ENCODE data around the gene TMEM145.

Gene TMEM145

GRCh38 chr19:42313840-42314755, 989 bp downstream of the TMEM145 start:
- in situ Hi-C loops (cut with HindIII; ENCODE audit: low sequenced_read_pairs), result no loop called here

GRCh38 chr19:42315024-42315423, 1.9 kb downstream of the TMEM145 start:
- in situ Hi-C loops (cut with HindIII; ENCODE audit: low sequenced_read_pairs), result no loop called here

GRCh38 chr19:42316223-42317211, 3.4 kb downstream of the TMEM145 start:
- in situ Hi-C loops (cut with HindIII; ENCODE audit: low sequenced_read_pairs), result no loop called here

GRCh38 chr19:42317535-42317934, 4.4 kb downstream of the TMEM145 start:
- in situ Hi-C loops (cut with HindIII; ENCODE audit: low sequenced_read_pairs), result no loop called here

- in situ Hi-C loops (cut with HindIII; ENCODE audit: low sequenced_read_pairs), result no loop called here
These were observed 9.2 kb downstream of the TMEM145 start for GRCh38 chr19:42322305-42322704.

- in situ Hi-C loops (cut with HindIII; ENCODE audit: low sequenced_read_pairs), result no loop called here
These were observed 10.4 kb downstream of the TMEM145 start for GRCh38 chr19:42323473-42323851.

- in situ Hi-C loops (cut with HindIII; ENCODE audit: low sequenced_read_pairs), result no loop called here
These were observed 10.9 kb downstream of the TMEM145 start for GRCh38 chr19:42323852-42324654.

- in situ Hi-C loops (cut with HindIII; ENCODE audit: low sequenced_read_pairs), result no loop called here
These were observed 11.7 kb downstream of the TMEM145 start for GRCh38 chr19:42324655-42325307.

- in situ Hi-C loops (cut with HindIII; ENCODE audit: low sequenced_read_pairs), result no loop called here
These were observed 12.3 kb downstream of the TMEM145 start, which contains the start of gene MEGF8 for GRCh38 chr19:42325308-42325895. Gene MEGF8, plus strand, starts transcription at chr19:42325635. Its CDS starts 609 bp downstream, at chr19:42326244.

- in situ Hi-C loops (cut with HindIII; ENCODE audit: low sequenced_read_pairs), result no loop called here
These were observed 13.0 kb downstream of the TMEM145 start for GRCh38 chr19:42325896-42326771.

GRCh38 chr19:42326969-42327368, 13.9 kb downstream of the TMEM145 start:
- in situ Hi-C loops (cut with HindIII; ENCODE audit: low sequenced_read_pairs), result no loop called here

GRCh38 chr19:42327381-42327780, 14.3 kb downstream of the TMEM145 start:
- in situ Hi-C loops (cut with HindIII; ENCODE audit: low sequenced_read_pairs), result no loop called here

- in situ Hi-C loops (cut with HindIII; ENCODE audit: low sequenced_read_pairs), result no loop called here
These were observed 15.0 kb downstream of the TMEM145 start for GRCh38 chr19:42328106-42328505.

GRCh38 chr19:42328854-42329253, 15.7 kb downstream of the TMEM145 start:
- in situ Hi-C loops (cut with HindIII; ENCODE audit: low sequenced_read_pairs), result no loop called here

GRCh38 chr19:42330241-42330711, 17.2 kb downstream of the TMEM145 start:
- in situ Hi-C loops (cut with HindIII; ENCODE audit: low sequenced_read_pairs), result loop anchor here (5.0 kb wide), 3 partner anchors 73 to 98 kb away; partner anchors contain the start of gene ERF

- in situ Hi-C loops (cut with HindIII; ENCODE audit: low sequenced_read_pairs), result loop anchor here (5.0 kb wide), 3 partner anchors 74 to 99 kb away; partner anchors contain the start of gene ERF
These were observed 18.2 kb downstream of the TMEM145 start for GRCh38 chr19:42331333-42331732.

- in situ Hi-C loops (cut with HindIII; ENCODE audit: low sequenced_read_pairs), result loop anchor here (5.0 kb wide), 3 partner anchors 75 to 100 kb away; partner anchors contain the start of gene ERF
These were observed 18.9 kb downstream of the TMEM145 start for GRCh38 chr19:42332059-42332458.

- in situ Hi-C loops (cut with HindIII; ENCODE audit: low sequenced_read_pairs), result loop anchor here (5.0 kb wide), 3 partner anchors 76 to 101 kb away; partner anchors contain the start of gene ERF
These were observed 19.9 kb downstream of the TMEM145 start for GRCh38 chr19:42333018-42333417.
